OCI-LY7 (cell line): ENCODE results near the gene IL32.

Source experiments
- CTCF ChIP-seq: fragments of 200-600 bp; sonication (generic); conservative IDR thresholded peaks from 2 replicates; pipeline ENCODE4 v1.5.1; 2014; ENCODE audit warnings: mild to moderate bottlenecking, antibody characterized with exemption, low read length, moderate library complexity, mixed read lengths
- EZH2phosphoT487 ChIP-seq: fragments of 200-600 bp; sonication (generic); IDR thresholded peaks from 2 replicates; pipeline ENCODE4 v1.6.1; 2018; ENCODE audit warnings: low read depth, borderline replicate concordance, mild to moderate bottlenecking, mixed run types, antibody characterized with exemption, low read length, moderate library complexity, mixed read lengths

- TF ChIP-seq EZH2phosphoT487 (no peak), CTCF (no peak)
These were observed 13.9 kb upstream of the IL32 start for GRCh38 chr16:3051494-3051893.
